ENCODE results near the gene ABTB1.

ABTB1 gene

DNA sequence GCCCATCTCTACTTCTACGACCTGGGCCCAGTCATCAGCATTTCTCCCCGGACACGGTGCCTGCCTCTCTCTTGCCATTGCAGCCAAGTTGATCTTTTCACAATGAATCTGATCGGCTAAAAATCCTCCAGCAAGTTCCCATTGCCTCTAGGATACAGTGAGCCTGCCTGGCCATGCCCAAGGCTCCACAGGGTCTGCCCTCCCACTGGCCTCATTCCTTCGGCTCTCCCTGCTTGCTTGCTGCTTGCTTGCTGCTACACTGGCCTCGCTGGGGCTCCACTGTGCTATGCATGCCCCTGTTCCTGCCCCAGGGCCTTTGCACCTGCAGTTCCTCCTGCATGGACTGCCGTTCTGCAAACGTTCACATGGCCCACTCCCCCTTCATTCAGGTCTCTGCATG lies 2.0 kb downstream of the ABTB1 start:
- no peaks in the 10 kb centered on the region for H3K9me3 ChIP-seq (ENCODE audit: insufficient read depth, low read depth, low read length)
- no peaks in the 10 kb centered on the region for H3K27me3 ChIP-seq (ENCODE audit: insufficient read depth, low read length, poor library complexity, severe bottlenecking)
- H3K9ac ChIP-seq (ENCODE audit: low read depth, low read length, poor library complexity, severe bottlenecking), result no peak overlapping the region
- H3K79me2 ChIP-seq (ENCODE audit: insufficient read depth, low read length), result peaks cover 21% of the 10 kb centered on the region
- H2AFZ ChIP-seq (ENCODE audit: low read length), result no peak overlapping the region
- H3K4me1 ChIP-seq (ENCODE audit: insufficient read depth, low read length, poor library complexity, severe bottlenecking), result peaks cover 13% of the 10 kb centered on the region
- no peaks in the 10 kb centered on the region for H3K36me3 ChIP-seq (ENCODE audit: insufficient read depth, low read length)
- H3K9me2 ChIP-seq (replicated peaks; ENCODE audit: low read depth, low read length), result no peaks in the 10 kb centered on the region
- no peak overlapping the region for H3K4me3 ChIP-seq (ENCODE audit: low read length, poor library complexity, severe bottlenecking)
- no peaks in the 10 kb centered on the region for H4K20me1 ChIP-seq (ENCODE audit: insufficient read depth, low read length, poor library complexity, severe bottlenecking)
- no peaks in the 10 kb centered on the region for H3F3A ChIP-seq (ENCODE audit: low read depth)
- H3K4me2 ChIP-seq (ENCODE audit: low read depth, low read length, poor library complexity, severe bottlenecking), result no peak overlapping the region
- TF ChIP-seq EZH2phosphoT487 (IDR thresholded peaks at IDR 0.05; ENCODE audit: borderline replicate concordance), result no peak

DNA sequence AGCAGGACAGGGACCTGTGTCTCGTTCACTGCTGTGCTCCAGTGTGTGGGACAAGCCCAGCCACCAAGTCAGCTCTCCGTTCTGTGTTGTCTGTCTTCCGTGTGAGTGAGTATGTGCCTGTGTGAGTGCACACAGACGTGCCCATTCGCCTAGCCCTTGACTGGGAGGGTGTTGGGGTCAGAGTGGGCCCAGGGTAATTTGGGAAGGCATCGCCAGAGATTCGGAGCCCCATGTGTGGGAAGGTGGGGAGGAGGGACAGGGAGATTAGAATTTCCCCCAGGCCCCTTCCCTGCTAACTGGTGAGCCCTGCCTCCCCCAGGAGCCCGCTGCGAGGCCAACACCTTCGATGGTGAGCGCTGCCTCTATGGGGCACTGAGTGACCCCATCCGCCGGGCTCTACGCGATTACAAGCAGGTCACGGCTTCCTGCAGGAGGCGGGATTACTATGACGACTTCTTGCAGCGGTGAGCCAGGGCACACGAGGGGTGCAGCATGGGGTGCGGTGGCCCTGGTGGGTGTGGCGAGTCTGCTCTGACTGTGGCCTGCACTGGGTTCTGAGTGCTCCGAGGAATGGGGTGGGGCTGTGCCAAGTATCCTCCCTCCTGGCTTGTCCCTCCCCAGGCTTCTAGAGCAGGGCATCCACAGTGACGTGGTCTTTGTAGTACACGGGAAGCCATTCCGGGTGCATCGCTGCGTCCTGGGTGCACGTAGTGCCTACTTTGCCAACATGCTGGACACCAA lies 3.1 kb downstream of the ABTB1 start:
- H3K4me2 ChIP-seq (ENCODE audit: low read depth, low read length, poor library complexity, severe bottlenecking), result no peak overlapping the region
- H4K20me1 ChIP-seq (ENCODE audit: insufficient read depth, low read length, poor library complexity, severe bottlenecking), result no peaks in the 10 kb centered on the region
- peaks cover 21% of the 10 kb centered on the region for H3K79me2 ChIP-seq (ENCODE audit: insufficient read depth, low read length)
- TF ChIP-seq, protein P1, sequence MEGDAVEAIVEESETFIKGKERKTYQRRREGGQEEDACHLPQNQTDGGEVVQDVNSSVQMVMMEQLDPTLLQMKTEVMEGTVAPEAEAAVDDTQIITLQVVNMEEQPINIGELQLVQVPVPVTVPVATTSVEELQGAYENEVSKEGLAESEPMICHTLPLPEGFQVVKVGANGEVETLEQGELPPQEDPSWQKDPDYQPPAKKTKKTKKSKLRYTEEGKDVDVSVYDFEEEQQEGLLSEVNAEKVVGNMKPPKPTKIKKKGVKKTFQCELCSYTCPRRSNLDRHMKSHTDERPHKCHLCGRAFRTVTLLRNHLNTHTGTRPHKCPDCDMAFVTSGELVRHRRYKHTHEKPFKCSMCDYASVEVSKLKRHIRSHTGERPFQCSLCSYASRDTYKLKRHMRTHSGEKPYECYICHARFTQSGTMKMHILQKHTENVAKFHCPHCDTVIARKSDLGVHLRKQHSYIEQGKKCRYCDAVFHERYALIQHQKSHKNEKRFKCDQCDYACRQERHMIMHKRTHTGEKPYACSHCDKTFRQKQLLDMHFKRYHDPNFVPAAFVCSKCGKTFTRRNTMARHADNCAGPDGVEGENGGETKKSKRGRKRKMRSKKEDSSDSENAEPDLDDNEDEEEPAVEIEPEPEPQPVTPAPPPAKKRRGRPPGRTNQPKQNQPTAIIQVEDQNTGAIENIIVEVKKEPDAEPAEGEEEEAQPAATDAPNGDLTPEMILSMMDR (conservative IDR thresholded peaks at IDR 0.05; ENCODE audit: low read length), result no peak
- no peak for TF ChIP-seq EZH2phosphoT487 (IDR thresholded peaks at IDR 0.05; ENCODE audit: borderline replicate concordance)
- H3K9ac ChIP-seq (ENCODE audit: low read depth, low read length, poor library complexity, severe bottlenecking), result no peak overlapping the region
- H3K4me1 ChIP-seq (ENCODE audit: insufficient read depth, low read length, poor library complexity, severe bottlenecking), result peaks cover 13% of the 10 kb centered on the region
- no peaks in the 10 kb centered on the region for H3K9me3 ChIP-seq (ENCODE audit: insufficient read depth, low read depth, low read length)
- no peaks in the 10 kb centered on the region for H3K36me3 ChIP-seq (ENCODE audit: insufficient read depth, low read length)
- H3F3A ChIP-seq (ENCODE audit: low read depth), result no peaks in the 10 kb centered on the region
- no peak overlapping the region for H2AFZ ChIP-seq (ENCODE audit: low read length)
- H3K9me2 ChIP-seq (replicated peaks; ENCODE audit: low read depth, low read length), result no peaks in the 10 kb centered on the region
- no peaks in the 10 kb centered on the region for H3K27me3 ChIP-seq (ENCODE audit: insufficient read depth, low read length, poor library complexity, severe bottlenecking)
- H3K4me3 ChIP-seq (ENCODE audit: low read length, poor library complexity, severe bottlenecking), result no peak overlapping the region

DNA sequence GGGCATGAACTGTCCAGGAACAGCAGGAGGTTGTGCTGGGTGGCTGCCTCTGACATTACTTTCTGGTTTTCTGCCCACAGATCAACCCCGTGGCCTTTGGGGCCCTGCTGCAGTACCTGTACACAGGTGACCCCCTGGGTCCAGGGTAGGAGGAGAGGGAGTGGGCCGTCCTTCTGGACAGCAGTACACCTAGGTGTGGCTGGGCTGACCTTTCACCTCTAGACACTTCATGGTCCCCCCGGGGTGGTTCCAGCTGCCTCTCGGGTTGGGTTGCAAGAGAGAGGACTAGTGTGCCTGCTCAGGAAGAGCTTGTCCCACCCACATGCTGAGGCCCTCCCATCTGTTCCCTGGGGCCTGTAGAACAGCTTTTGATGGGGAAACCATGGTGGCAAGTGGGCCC lies 3.7 kb downstream of the ABTB1 start:
- TF ChIP-seq EZH2phosphoT487 (IDR thresholded peaks at IDR 0.05; ENCODE audit: borderline replicate concordance), result no peak
- TF ChIP-seq, protein P1 (conservative IDR thresholded peaks at IDR 0.05; ENCODE audit: low read length), result no peak
- H3K79me2 ChIP-seq (ENCODE audit: insufficient read depth, low read length), result peaks cover 18% of the 10 kb centered on the region
- H3K9me3 ChIP-seq (ENCODE audit: insufficient read depth, low read depth, low read length), result no peaks in the 10 kb centered on the region
- H3K27me3 ChIP-seq (ENCODE audit: insufficient read depth, low read length, poor library complexity, severe bottlenecking), result no peaks in the 10 kb centered on the region
- no peak overlapping the region for H3K4me3 ChIP-seq (ENCODE audit: low read length, poor library complexity, severe bottlenecking)
- H2AFZ ChIP-seq (ENCODE audit: low read length), result no peak overlapping the region
- H4K20me1 ChIP-seq (ENCODE audit: insufficient read depth, low read length, poor library complexity, severe bottlenecking), result no peaks in the 10 kb centered on the region
- H3K9me2 ChIP-seq (replicated peaks; ENCODE audit: low read depth, low read length), result no peaks in the 10 kb centered on the region
- H3K4me1 ChIP-seq (ENCODE audit: insufficient read depth, low read length, poor library complexity, severe bottlenecking), result peaks cover 11% of the 10 kb centered on the region
- H3K4me2 ChIP-seq (ENCODE audit: low read depth, low read length, poor library complexity, severe bottlenecking), result no peak overlapping the region
- H3K9ac ChIP-seq (ENCODE audit: low read depth, low read length, poor library complexity, severe bottlenecking), result no peak overlapping the region
- no peaks in the 10 kb centered on the region for H3K36me3 ChIP-seq (ENCODE audit: insufficient read depth, low read length)
- H3F3A ChIP-seq (ENCODE audit: low read depth), result no peaks in the 10 kb centered on the region

DNA sequence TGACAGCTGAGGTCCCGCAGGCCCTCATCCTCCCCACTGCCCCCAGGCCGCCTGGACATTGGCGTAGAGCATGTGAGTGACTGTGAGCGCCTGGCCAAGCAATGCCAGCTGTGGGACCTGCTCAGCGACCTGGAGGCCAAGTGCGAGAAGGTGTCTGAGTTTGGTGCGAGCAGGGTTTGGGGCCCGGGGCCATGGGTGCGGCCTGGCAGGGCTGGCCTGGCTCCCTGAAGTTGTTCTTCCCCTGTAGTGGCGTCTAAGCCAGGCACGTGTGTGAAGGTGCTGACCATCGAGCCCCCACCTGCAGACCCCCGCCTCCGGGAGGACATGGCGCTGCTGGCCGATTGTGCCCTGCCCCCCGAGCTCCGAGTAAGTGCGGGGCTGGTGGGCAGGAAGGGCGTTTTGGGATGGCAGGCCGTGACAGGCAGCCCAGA lies 4.2 kb downstream of the ABTB1 start:
- Histone ChIP-seq H2AFZ (ENCODE audit: low read length) (no peak overlapping the region), H3K79me2 (ENCODE audit: insufficient read depth, low read length) (peaks cover 13% of the 10 kb centered on the region), H3K36me3 (ENCODE audit: insufficient read depth, low read length) (no peaks in the 10 kb centered on the region), H3K9ac (ENCODE audit: low read depth, low read length, poor library complexity, severe bottlenecking) (no peak overlapping the region), H3F3A (ENCODE audit: low read depth) (no peaks in the 10 kb centered on the region), H3K27me3 (ENCODE audit: insufficient read depth, low read length, poor library complexity, severe bottlenecking) (no peaks in the 10 kb centered on the region), H3K4me2 (ENCODE audit: low read depth, low read length, poor library complexity, severe bottlenecking) (no peak overlapping the region), H3K4me3 (ENCODE audit: low read length, poor library complexity, severe bottlenecking) (no peak overlapping the region), H3K9me3 (ENCODE audit: insufficient read depth, low read depth, low read length) (no peaks in the 10 kb centered on the region), H4K20me1 (ENCODE audit: insufficient read depth, low read length, poor library complexity, severe bottlenecking) (no peaks in the 10 kb centered on the region), H3K4me1 (ENCODE audit: insufficient read depth, low read length, poor library complexity, severe bottlenecking) (peaks cover 9% of the 10 kb centered on the region), H3K9me2 (replicated peaks; ENCODE audit: low read depth, low read length) (no peaks in the 10 kb centered on the region)
- no peak for TF ChIP-seq EZH2phosphoT487 (IDR thresholded peaks at IDR 0.05; ENCODE audit: borderline replicate concordance)
- TF ChIP-seq, protein P1 (conservative IDR thresholded peaks at IDR 0.05; ENCODE audit: low read length), result no peak
